ENCODE results near the gene AIP. TPM values are rescaled to one million over a fixed set of nuclear protein-coding genes. Genes with fewer than 3 reads are reported as not detected.

The AIP gene
- total RNA-seq: 10 to 100 TPM; 52.3 to 81.6 TPM

GRCh38 chr11:67482827-67483798 lies at the start of gene AIP:
AIP (plus strand) TSS chr11:67483026; CDS start chr11:67483159, 133 bp downstream.

GRCh38 chr11:67437082-67437808 lies 45.6 kb upstream of the AIP start, which contains the start of gene PTPRCAP:
PTPRCAP (minus strand) TSS chr11:67437682; CDS start chr11:67437619, 63 bp downstream.

GRCh38 chr11:67452141-67452952 lies 30.5 kb upstream of the AIP start, which contains the start of gene GPR152:
GPR152 (minus strand) TSS chr11:67452729; CDS start chr11:67452724, 5 bp downstream.

GRCh38 chr11:67455054-67455453 lies 27.8 kb upstream of the AIP start, which contains the start of gene CABP4:
CABP4 (plus strand) TSS chr11:67455354; CDS start chr11:67455424, 70 bp downstream.

GRCh38 chr11:67468759-67469507 lies 13.9 kb upstream of the AIP start, which contains the start of gene TMEM134:
TMEM134 (minus strand) TSS chr11:67469251; CDS start chr11:67469192, 59 bp downstream.

GRCh38 chr11:67504950-67505581 lies 22.2 kb downstream of the AIP start, which contains the start of gene PITPNM1:
PITPNM1 (minus strand) TSS chr11:67505363; CDS start chr11:67504180, 1,183 bp downstream.

GRCh38 chr11:67507864-67508485 lies 25.1 kb downstream of the AIP start, which contains the start of gene CDK2AP2:
CDK2AP2 (minus strand) TSS chr11:67508162; CDS start chr11:67508082, 80 bp downstream.

GRCh38 chr11:67522844-67523555 lies 40.2 kb downstream of the AIP start, which contains the start of gene CABP2:
CABP2 (minus strand) TSS chr11:67523446; CDS start chr11:67523326, 120 bp downstream.

Small RNA genes within 50 kb of the gene (small RNA-seq; reads per million reads assigned to genes)
- 0 reads per million in 2 donors for gene MIR6752

Other genes with a start within 250 kb of the AIP start
- gene GRK2, start 216.6 kb upstream of the AIP start, total RNA-seq: 10 to 100 TPM; 32.3 to 42.0 TPM
- 10 to 100 TPM; 43.7 to 44.3 TPM for gene ANKRD13D, start 193.7 kb upstream of the AIP start, total RNA-seq
- 10 to 100 TPM; 11.7 to 14.8 TPM for gene SSH3, start 179.5 kb upstream of the AIP start, total RNA-seq
- gene POLD4, start 129.5 kb upstream of the AIP start, total RNA-seq: 10 to 100 TPM; 18.3 to 22.4 TPM
- under 1 TPM; 0.33 to 0.34 TPM for gene CLCF1, start 109.4 kb upstream of the AIP start, total RNA-seq
- 10 to 100 TPM; 10.7 to 11.0 TPM for gene RAD9A, start 91.0 kb upstream of the AIP start, total RNA-seq
- gene PPP1CA, start 81.2 kb upstream of the AIP start, total RNA-seq: 100 to 1,000 TPM; 176 to 244 TPM
- gene TBC1D10C, start 78.9 kb upstream of the AIP start, total RNA-seq: not detected
- gene CARNS1, start 67.3 kb upstream of the AIP start, total RNA-seq: under 1 TPM in 1 of 2 donors, not detected in 1; under 0.01 TPM
- gene RPS6KB2, start 54.5 kb upstream of the AIP start, total RNA-seq: 10 to 100 TPM; 33.3 to 37.5 TPM
- gene PTPRCAP, start 45.3 kb upstream of the AIP start, total RNA-seq: 1 to 10 TPM in 1 of 2 donors, under 1 TPM in 1; 0.33 to 1.0 TPM
- 100 to 1,000 TPM; 120 to 134 TPM for gene CORO1B, start 39.5 kb upstream of the AIP start, total RNA-seq
- gene GPR152, start 30.3 kb upstream of the AIP start, total RNA-seq: not detected
- not detected for gene CABP4, start 27.7 kb upstream of the AIP start, total RNA-seq
- 10 to 100 TPM; 19.0 to 26.8 TPM for gene TMEM134, start 13.8 kb upstream of the AIP start, total RNA-seq
- 10 to 100 TPM; 14.0 to 15.8 TPM for gene PITPNM1, start 22.3 kb downstream of the AIP start, total RNA-seq
- 10 to 100 TPM; 14.5 to 19.3 TPM for gene CDK2AP2, start 25.1 kb downstream of the AIP start, total RNA-seq
- not detected for gene CABP2, start 40.4 kb downstream of the AIP start, total RNA-seq
- gene GSTP1, start 100.8 kb downstream of the AIP start, total RNA-seq: 1,000 to 10,000 TPM; 1,560 to 1,583 TPM
- gene NDUFV1, start 123.9 kb downstream of the AIP start, total RNA-seq: 100 to 1,000 TPM; 199 to 221 TPM
- gene NUDT8, start 146.9 kb downstream of the AIP start, total RNA-seq: 1 to 10 TPM; 6.9 to 7.3 TPM
- not detected for gene TBX10, start 156.7 kb downstream of the AIP start, total RNA-seq
- not detected for gene ACY3, start 167.7 kb downstream of the AIP start, total RNA-seq
- gene ALDH3B2, start 191.6 kb downstream of the AIP start, total RNA-seq: not detected

Measured in melanocyte of skin (primary cell).